Neutrophil (primary cell): Measurements from ENCODE around the gene CCDC191.

Experiments
- H3K27ac ChIP-seq: fragments of 200-600 bp; sonication (generic); 2 replicates; pipeline ENCODE4 v1.5.1; 2016; ENCODE audit warnings: mild to moderate bottlenecking, moderate library complexity
- H3K27me3 ChIP-seq: fragments of 200-600 bp; sonication (generic); 2 replicates; pipeline ENCODE4 v1.6.0; 2016; ENCODE audit warnings: mild to moderate bottlenecking
- H3K36me3 ChIP-seq: fragments of 200-600 bp; sonication (generic); 2 replicates; pipeline ENCODE4 v1.5.1; 2017
- H3K4me1 ChIP-seq, 2 experiments: fragments of 200-600 bp in 1 of 2; sonication (generic) in 1 of 2; 1 replicate in 1 of 2; 2 replicates in 1 of 2; pipeline versions ENCODE4 v1.5.1 to v1.6.1; 2013 to 2016; ENCODE audit warnings: low read depth in 1 of 2, low read length in 1 of 2, mild to moderate bottlenecking in 1 of 2, moderate library complexity in 1 of 2; ENCODE audit not compliant: control insufficient read depth in 1 of 2, insufficient read depth in 1 of 2
- H3K4me3 ChIP-seq, 2 experiments: fragments of 200-600 bp in 1 of 2; sonication (generic) in 1 of 2; 1 replicate in 1 of 2; 2 replicates in 1 of 2; pipeline ENCODE4 v1.5.1; 2013 to 2016; ENCODE audit warnings: low read depth in 1 of 2, low read length in 1 of 2, mild to moderate bottlenecking in 1 of 2, moderate library complexity in 1 of 2
- H3K9me3 ChIP-seq: fragments of 200-600 bp; sonication (generic); 2 replicates; pipeline ENCODE4 v1.5.1; 2016
- TF ChIP-seq, protein P1 (sequence below): fragments of 200-600 bp; sonication (generic); IDR thresholded peaks from 2 replicates; pipeline ENCODE4 v1.5.1; 2016; ENCODE audit warnings: antibody characterized with exemption

Gene CCDC191

DNA sequence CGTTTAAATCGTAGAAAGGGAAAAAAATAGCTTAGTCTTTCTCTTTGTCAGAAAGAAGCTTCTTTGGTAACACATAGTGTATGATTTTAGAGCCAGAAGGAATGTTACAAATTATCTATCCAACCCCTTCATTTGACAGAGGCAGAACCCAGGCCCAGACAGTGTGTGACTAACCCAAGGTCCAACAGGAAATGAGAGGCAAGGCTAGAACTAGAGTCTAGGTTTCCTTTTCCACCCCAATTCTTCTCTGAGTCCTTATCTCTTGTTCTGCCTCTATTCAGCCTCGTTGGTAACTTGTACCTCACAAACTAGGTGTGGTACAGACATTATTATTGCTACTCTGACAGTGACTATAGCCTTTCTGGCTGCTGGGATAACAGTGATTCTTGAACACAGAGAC, 39.5 kb upstream of the CCDC191 start:
- H3K27me3 ChIP-seq = no peaks in the 10 kb centered on the region
- no peak overlapping the region for H3K4me3 ChIP-seq
- no peaks in the 10 kb centered on the region for H3K36me3 ChIP-seq
- TF ChIP-seq, protein P1, sequence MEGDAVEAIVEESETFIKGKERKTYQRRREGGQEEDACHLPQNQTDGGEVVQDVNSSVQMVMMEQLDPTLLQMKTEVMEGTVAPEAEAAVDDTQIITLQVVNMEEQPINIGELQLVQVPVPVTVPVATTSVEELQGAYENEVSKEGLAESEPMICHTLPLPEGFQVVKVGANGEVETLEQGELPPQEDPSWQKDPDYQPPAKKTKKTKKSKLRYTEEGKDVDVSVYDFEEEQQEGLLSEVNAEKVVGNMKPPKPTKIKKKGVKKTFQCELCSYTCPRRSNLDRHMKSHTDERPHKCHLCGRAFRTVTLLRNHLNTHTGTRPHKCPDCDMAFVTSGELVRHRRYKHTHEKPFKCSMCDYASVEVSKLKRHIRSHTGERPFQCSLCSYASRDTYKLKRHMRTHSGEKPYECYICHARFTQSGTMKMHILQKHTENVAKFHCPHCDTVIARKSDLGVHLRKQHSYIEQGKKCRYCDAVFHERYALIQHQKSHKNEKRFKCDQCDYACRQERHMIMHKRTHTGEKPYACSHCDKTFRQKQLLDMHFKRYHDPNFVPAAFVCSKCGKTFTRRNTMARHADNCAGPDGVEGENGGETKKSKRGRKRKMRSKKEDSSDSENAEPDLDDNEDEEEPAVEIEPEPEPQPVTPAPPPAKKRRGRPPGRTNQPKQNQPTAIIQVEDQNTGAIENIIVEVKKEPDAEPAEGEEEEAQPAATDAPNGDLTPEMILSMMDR = no peak
- no peak overlapping the region for H3K27ac ChIP-seq
- H3K9me3 ChIP-seq = no peaks in the 10 kb centered on the region
- peaks cover 15 to 20% of the 10 kb centered on the region in 2 experiments for H3K4me1 ChIP-seq

DNA sequence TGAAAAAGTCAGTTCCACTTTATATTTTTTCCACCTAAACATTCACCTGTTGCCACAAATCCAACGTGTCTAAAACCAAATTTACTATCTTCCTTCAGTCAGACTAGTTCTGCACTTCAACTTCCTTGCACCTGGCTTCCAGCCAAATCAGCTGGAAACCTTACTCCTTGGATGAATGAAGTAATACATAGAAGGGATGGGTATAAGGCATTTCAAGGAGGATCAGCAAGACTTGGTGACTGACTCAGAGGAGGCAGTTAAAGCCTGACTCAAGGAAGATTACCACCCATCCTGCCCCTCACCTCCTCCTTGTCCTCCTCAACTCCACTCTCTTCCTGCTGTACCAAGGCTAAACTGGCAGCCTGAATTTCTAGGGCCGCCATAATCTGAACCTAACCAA, 37.3 kb upstream of the CCDC191 start:
- no peaks in the 10 kb centered on the region for H3K36me3 ChIP-seq
- H3K27ac ChIP-seq = peak overlapping the region; percentile 0
- no peaks in the 10 kb centered on the region for H3K27me3 ChIP-seq
- no peak overlapping the region for H3K4me3 ChIP-seq
- TF ChIP-seq, protein P1 = no peak
- peaks cover 15 to 20% of the 10 kb centered on the region in 2 experiments for H3K4me1 ChIP-seq
- no peaks in the 10 kb centered on the region for H3K9me3 ChIP-seq

DNA sequence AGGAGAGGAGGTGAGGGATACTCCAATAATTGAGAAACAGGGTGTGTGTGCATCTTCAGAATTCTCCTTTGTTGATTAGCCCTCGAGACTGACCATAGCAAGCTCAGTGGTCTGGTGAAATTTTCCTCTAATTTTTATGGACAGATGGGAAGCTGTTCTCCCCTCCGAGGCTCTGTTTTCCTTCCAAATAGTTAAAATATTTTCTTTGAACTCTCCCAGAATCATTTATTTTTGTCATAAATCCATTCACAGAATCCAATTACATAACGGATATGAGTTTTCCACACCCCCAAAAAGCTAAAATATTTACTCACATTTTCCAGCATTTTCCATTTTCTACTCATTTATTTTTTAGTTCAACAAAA, 36.7 kb upstream of the CCDC191 start:
- Histone ChIP-seq H3K9me3 (no peaks in the 10 kb centered on the region), H3K4me1 (peaks cover 15 to 20% of the 10 kb centered on the region in 2 experiments), H3K27me3 (no peaks in the 10 kb centered on the region), H3K27ac (peak overlapping the region; percentile 75), H3K36me3 (no peaks in the 10 kb centered on the region), H3K4me3 (peak overlapping the region; percentile 27 to 42)
- TF ChIP-seq, protein P1 = no peak

DNA sequence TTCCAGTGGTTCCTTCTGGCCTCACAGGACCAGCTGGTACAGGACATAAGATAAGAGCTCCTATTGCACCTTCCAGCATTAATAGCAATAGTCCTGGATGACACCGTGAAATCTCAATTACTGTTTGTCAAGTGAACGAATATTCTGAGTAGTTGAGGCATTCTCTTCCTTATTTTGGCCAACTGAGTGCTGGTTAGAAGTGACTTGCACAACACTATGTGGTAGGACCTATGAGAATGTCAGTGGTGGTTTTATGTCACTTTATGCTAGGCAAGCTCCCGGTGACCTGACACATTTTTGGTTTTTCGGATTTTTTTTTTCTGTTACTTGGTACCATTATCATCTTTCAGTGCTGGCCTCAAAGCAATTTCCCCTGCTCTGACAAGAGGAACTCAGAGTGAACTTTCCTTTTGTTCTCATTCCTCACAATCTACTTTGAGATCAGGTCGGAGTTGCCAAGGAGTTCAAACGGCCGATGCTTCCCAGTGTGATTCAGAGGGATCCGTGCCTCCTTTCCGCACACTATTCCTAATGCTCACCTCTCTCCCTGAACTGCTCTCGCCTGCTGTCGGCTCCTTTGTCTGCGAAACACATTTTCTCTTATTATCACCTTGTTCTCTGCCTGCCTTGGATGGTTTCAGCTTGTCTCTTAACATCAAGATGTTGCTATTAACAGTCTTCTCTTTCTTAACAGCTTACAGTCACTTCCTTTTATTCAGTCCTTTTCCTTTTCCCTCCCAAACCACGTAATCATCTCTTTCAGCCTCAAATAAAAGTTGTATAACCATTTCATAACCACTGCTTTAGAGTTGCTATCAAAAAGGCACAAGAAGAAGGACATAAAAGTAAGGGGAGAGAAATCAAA, 36.1 kb upstream of the CCDC191 start:
- Histone ChIP-seq H3K36me3 (peaks cover 5% of the 10 kb centered on the region), H3K27ac (peak overlapping the region; percentile 75), H3K9me3 (no peaks in the 10 kb centered on the region), H3K4me3 (peak overlapping the region; percentile 27 to 42), H3K27me3 (no peaks in the 10 kb centered on the region), H3K4me1 (peaks cover 15 to 20% of the 10 kb centered on the region in 2 experiments)
- TF ChIP-seq, protein P1 = no peak

DNA sequence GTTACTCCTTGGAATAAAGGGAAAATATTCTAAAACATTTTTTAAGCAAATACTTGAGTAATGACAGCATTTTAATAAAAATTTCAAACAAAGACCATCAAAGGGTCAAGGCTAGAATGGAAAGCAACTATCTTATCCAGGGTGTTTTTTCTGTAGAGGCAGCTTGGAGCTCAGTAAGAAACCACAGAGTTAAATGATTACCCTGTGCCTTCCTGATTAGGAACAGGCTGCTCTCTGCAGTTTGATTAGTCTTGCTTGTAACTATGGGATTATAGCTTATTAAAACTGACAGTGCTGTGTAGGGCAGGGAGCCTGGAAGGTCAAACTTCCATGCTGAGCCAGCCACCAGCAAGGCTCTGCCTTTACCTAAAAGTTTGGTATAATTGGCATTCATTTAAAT, 33.3 kb upstream of the CCDC191 start:
- H3K27ac ChIP-seq = no peak overlapping the region
- peaks cover 27% of the 10 kb centered on the region for H3K36me3 ChIP-seq
- no peak overlapping the region for H3K4me3 ChIP-seq
- H3K4me1 ChIP-seq = peaks cover 15 to 20% of the 10 kb centered on the region in 2 experiments
- no peaks in the 10 kb centered on the region for H3K9me3 ChIP-seq
- TF ChIP-seq, protein P1 = no peak
- no peaks in the 10 kb centered on the region for H3K27me3 ChIP-seq
